ENCODE data around the gene ITGAL. TPM values are rescaled to one million over a fixed set of nuclear protein-coding genes. Genes with fewer than 3 reads are reported as not detected.

ITGAL gene
- total RNA-seq, 1 donor from 2014 or later, result 0.23 TPM

DNA sequence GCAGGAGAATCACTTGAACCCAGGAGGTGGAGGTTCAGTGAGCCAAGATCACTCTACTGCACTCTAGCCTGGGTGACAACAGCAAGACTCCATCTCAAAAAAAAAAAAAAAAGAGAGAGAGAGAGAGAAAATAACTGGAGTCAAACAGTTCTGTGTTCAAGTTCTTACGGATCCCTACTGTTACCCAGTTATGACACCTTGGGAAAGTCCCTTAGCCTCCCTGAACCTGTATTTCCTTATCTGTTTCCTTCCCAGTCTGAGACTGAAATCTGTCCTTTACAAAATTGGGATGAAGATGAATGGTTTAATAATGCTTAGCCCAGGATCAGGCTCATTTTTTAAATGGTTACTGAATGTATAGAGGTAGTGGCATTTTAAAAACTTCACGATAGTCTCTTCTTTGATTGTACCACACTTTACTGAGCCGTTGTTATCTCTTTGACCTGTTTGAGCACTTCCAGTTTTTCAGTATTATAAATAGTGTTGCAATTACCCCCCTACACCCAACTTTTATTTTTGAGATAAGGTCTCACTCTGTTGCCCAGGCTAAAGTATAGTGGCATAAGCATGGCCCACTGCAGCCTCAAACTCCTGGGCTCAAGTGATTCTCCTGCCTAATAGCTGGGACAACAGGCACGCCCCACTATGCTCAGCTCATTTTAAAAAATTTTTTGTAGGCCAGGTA lies 36.7 kb downstream of the ITGAL start:
- no peak overlapping the region for H3K4me3 ChIP-seq (ENCODE audit: insufficient read depth, low read depth, low read length)
- no peaks in the 10 kb centered on the region for H4K20me1 ChIP-seq (ENCODE audit: insufficient read depth, low read length)
- H3K27ac ChIP-seq (ENCODE audit: low read depth, low read length), result no peak overlapping the region
- H3K27ac Mint-ChIP-seq (ENCODE audit: unreplicated experiment), result no peak overlapping the region
- H3K9me3 ChIP-seq (ENCODE audit: insufficient read depth, low read depth, low read length), result no peaks in the 10 kb centered on the region
- H3K9ac ChIP-seq (ENCODE audit: low read length), result no peak overlapping the region
- H3K4me2 ChIP-seq (ENCODE audit: low read length), result no peak overlapping the region
- TF ChIP-seq EZH2 (IDR thresholded peaks at IDR 0.05; ENCODE audit: insufficient read depth, low read length) (no peak), CTCF (IDR thresholded peaks at IDR 0.05; ENCODE audit: insufficient read depth, low read depth, low read length) (no peak)
- no peaks in the 10 kb centered on the region for H3K36me3 ChIP-seq (ENCODE audit: insufficient read depth, low read length)
- H3K4me1 ChIP-seq (ENCODE audit: insufficient read depth, low read length), result no peaks in the 10 kb centered on the region
- H3K27me3 ChIP-seq (ENCODE audit: insufficient read depth, low read length), result no peaks in the 10 kb centered on the region
- H3K27me3 Mint-ChIP-seq (ENCODE audit: low read depth, unreplicated experiment), result peaks cover 35% of the 10 kb centered on the region
- DNase-seq (ENCODE audit: low read depth) (no peak), FAIRE-seq (no peak)
- H3K36me3 Mint-ChIP-seq (ENCODE audit: low read depth, unreplicated experiment), result no peaks in the 10 kb centered on the region
- H2AFZ ChIP-seq (ENCODE audit: low read depth, low read length), result no peak overlapping the region
- H3K9me3 Mint-ChIP-seq (ENCODE audit: unreplicated experiment), result peaks cover 2% of the 10 kb centered on the region
- no peak overlapping the region for H3K4me3 Mint-ChIP-seq (ENCODE audit: unreplicated experiment)
- H3K79me2 ChIP-seq (ENCODE audit: insufficient read depth, low read length), result no peaks in the 10 kb centered on the region
- H3K4me1 Mint-ChIP-seq (ENCODE audit: low read depth, unreplicated experiment), result no peaks in the 10 kb centered on the region

DNA sequence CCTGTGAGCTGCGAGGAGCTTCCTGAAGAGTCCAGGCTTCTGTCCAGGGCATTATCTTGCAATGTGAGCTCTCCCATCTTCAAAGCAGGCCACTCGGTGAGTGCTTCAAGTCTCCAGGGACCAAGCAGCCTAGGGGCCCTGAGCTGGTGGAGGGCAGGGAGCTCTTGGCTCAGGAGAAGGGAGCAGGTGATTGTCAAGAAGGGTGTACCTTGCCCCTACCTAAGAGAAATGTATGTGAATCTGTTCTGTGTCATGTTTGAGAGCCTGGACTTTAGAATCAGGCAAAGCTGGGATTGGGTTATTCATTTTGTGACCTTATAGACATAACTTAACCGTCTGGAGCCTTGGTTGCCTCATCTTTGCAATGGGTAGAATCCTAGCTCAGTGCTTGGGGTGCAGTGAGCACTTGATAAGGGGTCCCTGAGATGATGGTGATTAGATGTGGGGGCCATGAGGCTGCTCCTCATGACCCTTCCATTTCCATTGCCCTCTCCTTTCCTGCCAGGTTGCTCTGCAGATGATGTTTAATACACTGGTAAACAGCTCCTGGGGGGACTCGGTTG lies 37.9 kb downstream of the ITGAL start:
- H3K4me3 ChIP-seq (ENCODE audit: insufficient read depth, low read depth, low read length), result no peak overlapping the region
- no peaks in the 10 kb centered on the region for H3K9me3 ChIP-seq (ENCODE audit: insufficient read depth, low read depth, low read length)
- H3K36me3 ChIP-seq (ENCODE audit: insufficient read depth, low read length), result no peaks in the 10 kb centered on the region
- no peak overlapping the region for H3K4me2 ChIP-seq (ENCODE audit: low read length)
- Mint-ChIP-seq H3K4me1 (ENCODE audit: low read depth, unreplicated experiment) (no peaks in the 10 kb centered on the region), H3K9me3 (ENCODE audit: unreplicated experiment) (peaks cover 2% of the 10 kb centered on the region), H3K4me3 (ENCODE audit: unreplicated experiment) (no peak overlapping the region), H3K27me3 (ENCODE audit: low read depth, unreplicated experiment) (peaks cover 34% of the 10 kb centered on the region), H3K36me3 (ENCODE audit: low read depth, unreplicated experiment) (no peaks in the 10 kb centered on the region), H3K27ac (ENCODE audit: unreplicated experiment) (no peak overlapping the region)
- H2AFZ ChIP-seq (ENCODE audit: low read depth, low read length), result no peak overlapping the region
- no peak for TF ChIP-seq CTCF (IDR thresholded peaks at IDR 0.05; ENCODE audit: insufficient read depth, low read depth, low read length)
- no peak for TF ChIP-seq EZH2 (IDR thresholded peaks at IDR 0.05; ENCODE audit: insufficient read depth, low read length)
- H3K4me1 ChIP-seq (ENCODE audit: insufficient read depth, low read length), result no peaks in the 10 kb centered on the region
- DNase-seq (ENCODE audit: low read depth), result no peak
- no peak overlapping the region for H3K27ac ChIP-seq (ENCODE audit: low read depth, low read length)
- no peaks in the 10 kb centered on the region for H4K20me1 ChIP-seq (ENCODE audit: insufficient read depth, low read length)
- H3K9ac ChIP-seq (ENCODE audit: low read length), result no peak overlapping the region
- no peaks in the 10 kb centered on the region for H3K79me2 ChIP-seq (ENCODE audit: insufficient read depth, low read length)
- no peak for FAIRE-seq
- H3K27me3 ChIP-seq (ENCODE audit: insufficient read depth, low read length), result no peaks in the 10 kb centered on the region

GRCh38 chr16:30511509-30511908 lies 39.0 kb downstream of the ITGAL start:
- FAIRE-seq (no peak), DNase-seq (ENCODE audit: low read depth) (no peak)
- Histone ChIP-seq H3K27me3 (ENCODE audit: insufficient read depth, low read length) (no peaks in the 10 kb centered on the region), H3K4me1 (ENCODE audit: insufficient read depth, low read length) (no peaks in the 10 kb centered on the region), H2AFZ (ENCODE audit: low read depth, low read length) (no peak overlapping the region), H3K9ac (ENCODE audit: low read length) (no peak overlapping the region), H3K4me3 (ENCODE audit: insufficient read depth, low read depth, low read length) (no peak overlapping the region), H3K4me2 (ENCODE audit: low read length) (no peak overlapping the region), H3K27ac (ENCODE audit: low read depth, low read length) (no peak overlapping the region), H3K79me2 (ENCODE audit: insufficient read depth, low read length) (no peaks in the 10 kb centered on the region), H3K36me3 (ENCODE audit: insufficient read depth, low read length) (no peaks in the 10 kb centered on the region), H3K9me3 (ENCODE audit: insufficient read depth, low read depth, low read length) (no peaks in the 10 kb centered on the region), H4K20me1 (ENCODE audit: insufficient read depth, low read length) (no peaks in the 10 kb centered on the region)
- H3K9me3 Mint-ChIP-seq (ENCODE audit: unreplicated experiment), result peaks cover 2% of the 10 kb centered on the region
- peaks cover 34% of the 10 kb centered on the region for H3K27me3 Mint-ChIP-seq (ENCODE audit: low read depth, unreplicated experiment)
- H3K27ac Mint-ChIP-seq (ENCODE audit: unreplicated experiment), result no peak overlapping the region
- TF ChIP-seq CTCF (IDR thresholded peaks at IDR 0.05; ENCODE audit: insufficient read depth, low read depth, low read length), result no peak
- no peak for TF ChIP-seq EZH2 (IDR thresholded peaks at IDR 0.05; ENCODE audit: insufficient read depth, low read length)
- no peak overlapping the region for H3K4me3 Mint-ChIP-seq (ENCODE audit: unreplicated experiment)
- H3K36me3 Mint-ChIP-seq (ENCODE audit: low read depth, unreplicated experiment), result no peaks in the 10 kb centered on the region
- no peaks in the 10 kb centered on the region for H3K4me1 Mint-ChIP-seq (ENCODE audit: low read depth, unreplicated experiment)

Data from astrocyte (in vitro differentiated cells and primary cell).